HEK293 (cell line): ENCODE results near the gene NMNAT3.

Experiments
- CTCF ChIA-PET: fragments of 350-600 bp; formaldehyde crosslinking; extraction: SDS; loops from one replicate; lab custom pipeline; 2021; ENCODE audit warnings: antibody characterized with exemption; lab: Yijun Ruan, JAX
- POLR2A ChIA-PET: fragments of 300-600 bp; formaldehyde crosslinking; extraction: SDS; loops from one replicate; lab custom pipeline; 2020; ENCODE audit warnings: antibody characterized with exemption, inconsistent platforms; lab: Yijun Ruan, JAX
- H3K27ac ChIP-seq: fragments of 200-500 bp; sonication (Bioruptor generic); 2 replicates; pipeline ENCODE4 v1.5.1; 2014; ENCODE audit warnings: low read depth, low read length, control low read depth, inconsistent platforms; ENCODE audit errors: extremely low read depth
- H3K36me3 ChIP-seq, 2 experiments: fragments of 200-500 bp in 1 of 2; sonication (Bioruptor generic) in 1 of 2; 1 replicate in 1 of 2; 2 replicates in 1 of 2; pipeline ENCODE4 v1.5.1; 2014 to 2017; ENCODE audit warnings: inconsistent platforms in 2 of 2, low read length in 2 of 2; ENCODE audit not compliant: control insufficient read depth in 2 of 2, insufficient read depth in 1 of 2
- H3K4me1 ChIP-seq: fragments of 200-500 bp; sonication (Bioruptor generic); 2 replicates; pipeline ENCODE4 v1.5.1; 2014; ENCODE audit warnings: mild to moderate bottlenecking, low read length, inconsistent platforms; ENCODE audit not compliant: control insufficient read depth, insufficient read depth
- H3K4me3 ChIP-seq: 2 replicates; pipeline ENCODE4 v1.5.1; 2011; ENCODE audit warnings: low read depth, mild to moderate bottlenecking, control low read depth, low read length, moderate library complexity
- H3K9me3 ChIP-seq: fragments of 200-500 bp; sonication (Bioruptor generic); 2 replicates; pipeline ENCODE4 v1.5.1; 2014; ENCODE audit warnings: low read depth, low read length, inconsistent platforms; ENCODE audit not compliant: control insufficient read depth, insufficient read depth
- BCL6B ChIP-seq: fragments of 450-650 bp; formaldehyde crosslinking; IDR thresholded peaks from 2 replicates; pipeline ENCODE4 v1.5.1; 2017; ENCODE audit warnings: missing biosample characterization, missing genetic modification characterization
- GLI2 ChIP-seq: fragments of 450-650 bp; formaldehyde crosslinking; IDR thresholded peaks from 2 replicates; pipeline ENCODE4; 2017; ENCODE audit warnings: missing biosample characterization, missing genetic modification characterization, low read depth, borderline replicate concordance
- HOXD13 ChIP-seq: sonication (generic); formaldehyde crosslinking; IDR thresholded peaks from 2 replicates; pipeline ENCODE4 v1.8.0; 2022; ENCODE audit warnings: missing genetic modification reagents, borderline replicate concordance
- KLF10 ChIP-seq: fragments of 450-650 bp; IDR thresholded peaks from 2 replicates; pipeline ENCODE4 v1.5.1; 2018; ENCODE audit warnings: missing biosample characterization, mild to moderate bottlenecking, missing genetic modification characterization
- MYNN ChIP-seq: fragments of 450-650 bp; formaldehyde crosslinking; IDR thresholded peaks from 2 replicates; pipeline ENCODE4 v1.5.1; 2016; ENCODE audit warnings: missing biosample characterization, missing genetic modification characterization, borderline replicate concordance
- YY2 ChIP-seq: fragments of 450-650 bp; formaldehyde crosslinking; IDR thresholded peaks from 2 replicates; pipeline ENCODE4 v1.5.1; 2016; ENCODE audit warnings: missing biosample characterization, missing genetic modification characterization
- ZBTB1 ChIP-seq: fragments of 450-650 bp; formaldehyde crosslinking; IDR thresholded peaks from 2 replicates; pipeline ENCODE4 v1.5.1; 2016; ENCODE audit warnings: missing biosample characterization, missing genetic modification characterization
- ZNF146 ChIP-seq: fragments of 450-650 bp; formaldehyde crosslinking; IDR thresholded peaks from 2 replicates; pipeline ENCODE4 v1.5.1; 2016; ENCODE audit warnings: missing biosample characterization, missing genetic modification characterization
- ZNF157 ChIP-seq: fragments of 450-650 bp; formaldehyde crosslinking; IDR thresholded peaks from 2 replicates; pipeline ENCODE4 v1.5.1; 2016; ENCODE audit warnings: missing biosample characterization, missing genetic modification characterization
- ZNF16 ChIP-seq: fragments of 450-650 bp; formaldehyde crosslinking; IDR thresholded peaks from 2 replicates; pipeline ENCODE4 v1.5.1; 2016; ENCODE audit warnings: low read depth, missing biosample characterization, missing genetic modification characterization
- ZNF223 ChIP-seq: fragments of 450-650 bp; formaldehyde crosslinking; IDR thresholded peaks from 2 replicates; pipeline ENCODE4 v1.5.1; 2016; ENCODE audit warnings: missing biosample characterization, missing genetic modification characterization
- ZNF341 ChIP-seq: fragments of 450-650 bp; formaldehyde crosslinking; IDR thresholded peaks from 2 replicates; pipeline ENCODE4; 2016; ENCODE audit warnings: low read depth, missing biosample characterization, missing genetic modification characterization
- ZNF350 ChIP-seq: fragments of 450-650 bp; formaldehyde crosslinking; IDR thresholded peaks from 2 replicates; pipeline ENCODE4 v1.5.0; 2017; ENCODE audit warnings: missing biosample characterization, mild to moderate bottlenecking, missing genetic modification characterization
- ZNF416 ChIP-seq: fragments of 450-650 bp; formaldehyde crosslinking; IDR thresholded peaks from 2 replicates; pipeline ENCODE4 v1.5.1; 2016; ENCODE audit warnings: missing biosample characterization, missing genetic modification characterization
- ZNF426 ChIP-seq: fragments of 450-650 bp; formaldehyde crosslinking; IDR thresholded peaks from 2 replicates; pipeline ENCODE4 v1.5.1; 2017; ENCODE audit warnings: missing biosample characterization, missing genetic modification characterization, mild to moderate bottlenecking, inconsistent platforms, moderate library complexity
- ZNF501 ChIP-seq: fragments of 450-650 bp; formaldehyde crosslinking; IDR thresholded peaks from 2 replicates; pipeline ENCODE4 v1.5.1; 2016; ENCODE audit warnings: missing biosample characterization, missing genetic modification characterization
- ZNF549 ChIP-seq: fragments of 450-650 bp; IDR thresholded peaks from 2 replicates; pipeline ENCODE4 v1.5.1; 2018; ENCODE audit warnings: missing biosample characterization, missing genetic modification characterization, mild to moderate bottlenecking, inconsistent platforms, moderate library complexity
- ZNF561 ChIP-seq: fragments of 450-650 bp; IDR thresholded peaks from 2 replicates; pipeline ENCODE4 v1.5.1; 2018; ENCODE audit warnings: missing biosample characterization, missing genetic modification characterization, borderline replicate concordance
- ZNF571 ChIP-seq: fragments of 450-650 bp; formaldehyde crosslinking; IDR thresholded peaks from 2 replicates; pipeline ENCODE4 v1.5.0; 2017; ENCODE audit warnings: missing biosample characterization, missing genetic modification characterization
- ZNF624 ChIP-seq: fragments of 450-650 bp; formaldehyde crosslinking; IDR thresholded peaks from 2 replicates; pipeline ENCODE4 v1.5.1; 2017; ENCODE audit warnings: missing biosample characterization, missing genetic modification characterization
- ZNF639 ChIP-seq: fragments of 450-650 bp; formaldehyde crosslinking; IDR thresholded peaks from 2 replicates; pipeline ENCODE4 v1.5.1; 2016; ENCODE audit warnings: missing biosample characterization, missing genetic modification characterization
- TF ChIP-seq, protein P1 (sequence below): fragments of 450-650 bp; formaldehyde crosslinking; IDR thresholded peaks from 2 replicates; pipeline ENCODE4 v1.5.1; 2016; ENCODE audit warnings: missing biosample characterization, missing genetic modification characterization

The NMNAT3 gene

DNA sequence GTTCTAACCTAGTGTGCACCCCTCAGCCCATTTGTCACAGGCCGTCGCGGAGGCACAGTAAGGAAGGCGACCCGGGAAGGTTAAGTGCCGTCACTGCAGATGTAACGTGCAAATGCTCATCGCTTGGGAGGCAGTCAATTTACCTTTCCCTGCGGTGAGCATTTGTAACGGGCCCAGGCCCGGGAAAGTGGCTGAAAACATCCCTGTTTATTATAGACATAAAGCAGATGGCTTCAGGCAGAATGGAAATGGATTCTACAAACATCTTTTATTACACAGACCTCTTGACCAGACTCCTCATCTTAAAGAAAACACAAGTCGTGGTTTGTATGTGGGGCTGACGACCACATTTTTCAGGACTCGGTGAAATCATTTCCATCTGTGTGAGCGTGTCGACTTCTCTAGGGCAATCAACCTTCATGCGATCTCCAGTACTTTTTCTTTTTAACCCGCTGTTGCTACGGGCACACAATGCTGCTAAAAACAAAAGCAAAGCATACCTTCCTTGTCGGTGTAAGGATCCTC, 43.6 kb downstream of the NMNAT3 start:
- no peaks in the 10 kb centered on the region for H3K4me1 ChIP-seq
- H3K9me3 ChIP-seq, result no peaks in the 10 kb centered on the region
- H3K27ac ChIP-seq, result no peak overlapping the region
- no peak overlapping the region for H3K4me3 ChIP-seq
- H3K36me3 ChIP-seq, result no peaks in the 10 kb centered on the region
- TF ChIP-seq BCL6B, result no peak
- no peak for TF ChIP-seq GLI2 (tag by site-specific recombination)
- no peak for TF ChIP-seq ZNF624 (tag by site-specific recombination)
- TF ChIP-seq ZNF146 (tag by site-specific recombination), result no peak
- no peak for TF ChIP-seq ZNF426 (tag by site-specific recombination)
- TF ChIP-seq ZNF157 (tag by site-specific recombination), result no peak
- no peak for TF ChIP-seq ZNF350 (tag by site-specific recombination)
- TF ChIP-seq ZNF549 (tag by site-specific recombination), result no peak
- no peak for TF ChIP-seq ZNF16 (tag by site-specific recombination)
- TF ChIP-seq ZNF639, result no peak
- no peak for TF ChIP-seq ZNF416 (tag by site-specific recombination)
- TF ChIP-seq YY2 (tag by site-specific recombination), result no peak
- no peak for TF ChIP-seq ZNF501 (tag by site-specific recombination)
- TF ChIP-seq ZNF223, result no peak
- no peak for TF ChIP-seq MYNN (tag by site-specific recombination)
- TF ChIP-seq, all 188 proteins: peak for 0
- POLR2A ChIA-PET, result no interaction called here
- CTCF ChIA-PET, result no interaction called here

GRCh38 chr3:139633511-139633910, 44.3 kb downstream of the NMNAT3 start:
- Histone ChIP-seq H3K4me1 (no peaks in the 10 kb centered on the region), H3K27ac (no peak overlapping the region), H3K36me3 (no peaks in the 10 kb centered on the region), H3K9me3 (no peaks in the 10 kb centered on the region), H3K4me3 (no peak overlapping the region)
- TF ChIP-seq ZBTB1, result no peak
- TF ChIP-seq ZNF561 (tag by site-specific recombination), result no peak
- TF ChIP-seq KLF10 (tag by site-specific recombination), result no peak
- no peak for TF ChIP-seq ZNF571 (tag by site-specific recombination)
- no peak for TF ChIP-seq ZNF223
- no peak for TF ChIP-seq HOXD13 (CRISPR knock-in tag)
- no peak for TF ChIP-seq ZNF341 (tag by site-specific recombination)
- TF ChIP-seq, protein P1, sequence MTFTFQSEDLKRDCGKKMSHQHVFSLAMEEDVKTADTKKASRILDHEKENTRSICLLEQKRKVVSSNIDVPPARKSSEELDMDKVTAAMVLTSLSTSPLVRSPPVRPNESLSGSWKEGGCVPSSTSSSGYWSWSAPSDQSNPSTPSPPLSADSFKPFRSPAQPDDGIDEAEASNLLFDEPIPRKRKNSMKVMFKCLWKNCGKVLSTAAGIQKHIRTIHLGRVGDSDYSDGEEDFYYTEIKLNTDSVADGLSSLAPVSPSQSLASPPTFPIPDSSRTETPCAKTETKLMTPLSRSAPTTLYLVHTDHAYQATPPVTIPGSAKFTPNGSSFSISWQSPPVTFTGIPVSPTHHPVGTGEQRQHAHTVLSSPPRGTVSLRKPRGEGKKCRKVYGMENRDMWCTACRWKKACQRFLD (tag by site-specific recombination), result no peak
- POLR2A ChIA-PET, result no interaction called here
- CTCF ChIA-PET, result interaction anchor here (0.7 kb wide), 1 partner anchor 72 kb away, joined by 3 read pairs; no protein-coding TSS in a partner anchor
